OCI-LY1 (cell line): Measurements from ENCODE around the gene CBL.

Experiments used
- CTCF ChIP-seq: fragments of 200-600 bp; sonication (generic), shearing (Covaris generic); IDR thresholded peaks from 2 replicates; pipeline ENCODE4 v1.5.1; 2017; ENCODE audit warnings: mild to moderate bottlenecking, antibody characterized with exemption, low read length, moderate library complexity, mixed read lengths
- EZH2 ChIP-seq: fragments of 200-600 bp; sonication (generic), shearing (Covaris generic); IDR thresholded peaks from 2 replicates; pipeline ENCODE4 v1.8.0; 2017; ENCODE audit warnings: borderline replicate concordance, mixed run types, mild to moderate bottlenecking, antibody characterized with exemption, low read length, moderate library complexity, mixed read lengths

- no peak for TF ChIP-seq CTCF
- no peak for TF ChIP-seq EZH2
Observed at GRCh38 chr11:119324189-119324588, 118.0 kb downstream of the CBL start.
